ENCODE results near the gene GALNT10. TPM values are rescaled to one million over a fixed set of nuclear protein-coding genes. Genes with fewer than 3 reads are reported as not detected.

Gene GALNT10
- total and polyA plus RNA-seq, 10 of the 15 experiments (the other 5 are each of a cell fraction or from before 2014, with no cell fraction given): 3.9 to 35.4 (median 15.5) TPM

- Histone ChIP-seq H3K36me3 (ENCODE audit: control insufficient read depth in 2 of 2, insufficient read depth in 2 of 2, low read length in 1 of 2) (peaks cover 0 to 5% of the 10 kb centered on the region in 2 experiments; a peak in 2 of 4 replicates), H3K9me3 (replicated peaks; ENCODE audit: control insufficient read depth, insufficient read depth, low read length) (no peaks in the 10 kb centered on the region), H3K27me3 (replicated peaks in 1 of 2; ENCODE audit: control insufficient read depth in 2 of 2, insufficient read depth in 2 of 2, low read length in 1 of 2) (no peaks in the 10 kb centered on the region), H3K4me3 (no peak overlapping the region), H3K27ac (ENCODE audit: control insufficient read depth, insufficient read depth) (no peak overlapping the region), H3K79me2 (ENCODE audit: control insufficient read depth, insufficient read depth, low read length) (no peaks in the 10 kb centered on the region), H4K20me1 (ENCODE audit: control insufficient read depth, insufficient read depth) (no peaks in the 10 kb centered on the region), H2AFZ (ENCODE audit: control insufficient read depth, low read depth, low read length) (no peak overlapping the region), H3K4me1 (ENCODE audit: control insufficient read depth, insufficient read depth, low read length) (peaks cover 10% of the 10 kb centered on the region), H3K9ac (ENCODE audit: control insufficient read depth, insufficient read depth, low read length) (no peak overlapping the region), H3K4me2 (ENCODE audit: control insufficient read depth, insufficient read depth) (no peak overlapping the region)
- no TSS peak for BruUV-seq (replicated peaks)
- WGBS (ENCODE audit: insufficient coverage, insufficient replicate concordance, low lambda C conversion rate, missing lambda C conversion rate): 97% methylated on average over 3 of the region's 3 CpGs
- ChIA-PET POLR2A (no interaction called here), SMC1A (ENCODE audit: uncharacterized antibody, unreplicated experiment) (no interaction called here), CTCF (no interaction called here), RAD21 (ENCODE audit: unreplicated experiment) (no interaction called here)
- FAIRE-seq (no peak), DNase-seq (ENCODE audit: low read depth, low spot score) (no peak), ATAC-seq (no peak)
- intact Hi-C loops (cut with micrococcal nuclease; ENCODE audit: unreplicated experiment) (no loop called here), in situ Hi-C loops (cut with MboI) (no loop called here)
- TF ChIP-seq CREB1 (IDR thresholded peaks at IDR 0.05; ENCODE audit: low read depth) (no peak), MEF2A (IDR thresholded peaks at IDR 0.05; ENCODE audit: insufficient read depth, low read depth, low read length) (no peak), JUNB (IDR thresholded peaks at IDR 0.05) (no peak), EGR1 (IDR thresholded peaks at IDR 0.05; ENCODE audit: borderline replicate concordance in 1 of 2, low read depth in 2 of 2, low read length in 2 of 2) (no peak)
- TF ChIP-seq, protein P1, sequence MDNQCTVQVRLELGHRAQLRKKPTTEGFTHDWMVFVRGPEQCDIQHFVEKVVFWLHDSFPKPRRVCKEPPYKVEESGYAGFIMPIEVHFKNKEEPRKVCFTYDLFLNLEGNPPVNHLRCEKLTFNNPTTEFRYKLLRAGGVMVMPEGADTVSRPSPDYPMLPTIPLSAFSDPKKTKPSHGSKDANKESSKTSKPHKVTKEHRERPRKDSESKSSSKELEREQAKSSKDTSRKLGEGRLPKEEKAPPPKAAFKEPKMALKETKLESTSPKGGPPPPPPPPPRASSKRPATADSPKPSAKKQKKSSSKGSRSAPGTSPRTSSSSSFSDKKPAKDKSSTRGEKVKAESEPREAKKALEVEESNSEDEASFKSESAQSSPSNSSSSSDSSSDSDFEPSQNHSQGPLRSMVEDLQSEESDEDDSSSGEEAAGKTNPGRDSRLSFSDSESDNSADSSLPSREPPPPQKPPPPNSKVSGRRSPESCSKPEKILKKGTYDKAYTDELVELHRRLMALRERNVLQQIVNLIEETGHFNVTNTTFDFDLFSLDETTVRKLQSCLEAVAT (IDR thresholded peaks at IDR 0.05): no peak
These were observed 77.5 kb downstream of the GALNT10 start for GRCh38 chr5:154268073-154268472.

GRCh38 chr5:154269414-154269813, 78.9 kb downstream of the GALNT10 start:
- H3K4me1 ChIP-seq (ENCODE audit: control insufficient read depth, insufficient read depth, low read length): peaks cover 20% of the 10 kb centered on the region
- no peaks in the 10 kb centered on the region for H3K79me2 ChIP-seq (ENCODE audit: control insufficient read depth, insufficient read depth, low read length)
- H3K9ac ChIP-seq (ENCODE audit: control insufficient read depth, insufficient read depth, low read length): no peak overlapping the region
- H3K36me3 ChIP-seq (ENCODE audit: control insufficient read depth in 2 of 2, insufficient read depth in 2 of 2, low read length in 1 of 2): no peaks in the 10 kb centered on the region; a peak in 1 of 4 replicates
- ChIA-PET CTCF (no interaction called here), SMC1A (ENCODE audit: uncharacterized antibody, unreplicated experiment) (interaction anchor here (0.8 kb wide), 1 partner anchor 97 kb away, joined by 4 read pairs; no protein-coding TSS in a partner anchor), POLR2A (no interaction called here), RAD21 (ENCODE audit: unreplicated experiment) (no interaction called here)
- H3K9me3 ChIP-seq (replicated peaks; ENCODE audit: control insufficient read depth, insufficient read depth, low read length): no peaks in the 10 kb centered on the region
- H3K4me3 ChIP-seq: no peak overlapping the region
- no peaks in the 10 kb centered on the region for H4K20me1 ChIP-seq (ENCODE audit: control insufficient read depth, insufficient read depth)
- no peak overlapping the region for H2AFZ ChIP-seq (ENCODE audit: control insufficient read depth, low read depth, low read length)
- intact Hi-C loops (cut with micrococcal nuclease; ENCODE audit: unreplicated experiment) (no loop called here), in situ Hi-C loops (cut with MboI) (no loop called here)
- BruUV-seq (replicated peaks): no TSS peak
- no peak for TF ChIP-seq CREB1 (IDR thresholded peaks at IDR 0.05; ENCODE audit: low read depth)
- no peak for TF ChIP-seq ZNF207 (IDR thresholded peaks at IDR 0.05; ENCODE audit: borderline replicate concordance)
- ATAC-seq (no peak), DNase-seq (ENCODE audit: low read depth, low spot score) (no peak), FAIRE-seq (no peak)
- no peak overlapping the region for H3K4me2 ChIP-seq (ENCODE audit: control insufficient read depth, insufficient read depth)
- WGBS (ENCODE audit: insufficient coverage, insufficient replicate concordance, low lambda C conversion rate, missing lambda C conversion rate): 92% methylated on average over 3 of the region's 3 CpGs
- no peaks in the 10 kb centered on the region for H3K27me3 ChIP-seq (replicated peaks in 1 of 2; ENCODE audit: control insufficient read depth in 2 of 2, insufficient read depth in 2 of 2, low read length in 1 of 2)
- no peak overlapping the region for H3K27ac ChIP-seq (ENCODE audit: control insufficient read depth, insufficient read depth)
